NCI-H1048 (cell line): ENCODE measurements around the gene FXYD7.
"Not testable (repeated sequence)": the region's sequence is repeated elsewhere in the genome, so short reads cannot be mapped to it uniquely, and the experiment has no call there.

ENCODE experiments used
- DNase-seq: peaks from one replicate; lab custom pipeline; 2025; lab: John Stamatoyannopoulos, UW

FXYD7 gene

DNA sequence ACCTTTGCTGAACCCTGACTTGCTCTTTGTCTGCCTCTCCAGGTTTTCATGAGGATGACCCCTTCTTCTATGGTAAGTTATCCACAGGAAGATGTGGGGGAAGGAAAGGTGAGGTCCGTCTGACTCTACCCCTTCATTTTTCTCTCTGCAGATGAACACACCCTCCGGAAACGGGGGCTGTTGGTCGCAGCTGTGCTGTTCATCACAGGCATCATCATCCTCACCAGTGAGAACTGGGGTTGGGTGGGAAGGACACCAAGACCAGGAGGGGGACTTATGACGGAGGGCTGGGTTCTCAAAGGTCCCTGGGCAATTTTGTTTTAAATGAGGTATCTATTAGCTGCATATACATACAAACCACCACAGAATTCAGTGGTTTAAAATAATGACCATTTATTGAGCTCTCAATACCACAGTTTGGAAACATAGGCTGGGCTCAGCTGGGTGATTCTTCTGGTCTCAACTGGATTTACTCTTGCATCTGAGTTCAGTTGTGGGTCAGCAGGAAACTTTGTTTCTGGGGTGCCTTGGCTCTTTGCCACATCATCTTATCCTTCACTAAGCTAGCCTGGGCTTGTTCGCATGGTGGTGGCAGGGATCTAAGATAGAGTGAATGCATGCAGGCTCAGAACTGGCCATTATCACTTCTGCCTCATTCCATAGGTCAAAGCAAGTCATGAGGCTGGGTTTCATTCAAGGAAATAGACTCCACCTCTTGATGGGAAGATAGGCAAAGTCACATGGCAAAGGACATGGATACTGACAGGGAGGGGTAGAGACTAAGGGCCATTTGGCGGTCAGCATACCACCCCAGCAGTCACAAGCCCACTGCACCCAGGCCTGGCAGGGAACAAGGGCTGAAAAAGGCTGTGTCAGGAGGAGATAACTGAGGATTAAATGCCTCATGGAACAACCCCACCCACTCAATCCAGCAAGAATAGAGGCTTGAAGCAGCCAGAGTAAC, 23.3 kb downstream of the FXYD7 start:
- no peak for DNase-seq

DNA sequence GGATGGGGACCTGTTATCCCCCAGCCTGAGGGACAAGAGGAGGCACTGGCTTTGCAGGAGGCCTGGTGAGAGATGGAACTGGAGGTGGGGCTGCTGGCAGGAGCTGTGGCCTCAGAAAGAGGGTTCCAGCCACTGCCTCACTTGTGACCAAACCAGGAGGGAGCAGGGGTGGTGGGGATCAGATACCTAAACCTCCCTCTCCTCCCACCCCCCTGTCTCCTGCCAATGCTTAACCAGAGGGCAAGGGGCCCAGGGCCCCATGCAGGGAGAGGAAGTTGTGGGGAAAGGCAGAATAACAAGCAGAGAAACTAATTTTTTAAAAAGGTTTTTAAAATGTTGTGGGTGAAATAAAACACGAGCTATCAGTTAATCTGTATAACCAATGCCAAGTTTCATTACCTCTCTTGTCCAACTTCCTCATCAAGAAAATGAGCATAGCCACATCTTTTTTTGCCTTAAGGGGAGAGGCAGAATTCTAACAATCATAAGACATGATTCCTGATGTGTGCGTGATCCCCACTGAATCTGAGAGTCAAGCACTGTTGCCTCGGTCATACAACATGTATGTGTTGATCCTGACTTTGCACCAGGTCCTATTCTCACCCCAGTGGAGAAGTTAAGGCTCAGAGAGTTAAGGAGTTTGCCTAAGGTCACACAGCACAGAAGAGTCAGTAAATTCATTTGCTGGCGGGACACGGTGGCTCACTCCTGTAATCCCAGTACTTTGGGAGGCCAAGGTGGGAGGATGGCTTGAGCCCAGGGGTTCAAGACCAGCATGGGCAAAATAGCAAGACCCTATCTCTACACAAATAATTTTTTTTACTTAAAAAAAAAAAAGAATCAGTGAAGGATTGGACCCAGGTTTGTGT, 24.4 kb downstream of the FXYD7 start:
- no peak for DNase-seq

DNA sequence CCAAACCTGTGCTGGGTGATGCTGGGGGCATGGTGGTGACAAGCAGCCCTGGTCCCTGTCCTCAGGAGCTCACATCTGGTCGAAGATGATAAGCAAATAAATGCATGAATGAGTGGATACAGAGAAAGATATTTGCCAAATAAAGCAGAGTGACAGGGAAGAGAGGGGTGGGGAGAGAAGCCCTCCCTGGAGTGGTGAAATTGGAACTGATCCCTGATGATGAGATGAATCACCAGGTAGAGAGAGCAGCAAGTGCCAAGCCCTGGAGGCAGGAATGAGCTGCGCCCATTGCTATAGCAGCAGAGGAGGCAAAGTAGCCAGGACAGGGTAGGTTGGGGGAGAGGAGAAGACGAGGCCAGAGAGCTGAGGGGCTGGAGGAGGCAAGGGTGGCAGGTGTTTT, 25.1 kb downstream of the FXYD7 start:
- DNase-seq, result no peak

DNA sequence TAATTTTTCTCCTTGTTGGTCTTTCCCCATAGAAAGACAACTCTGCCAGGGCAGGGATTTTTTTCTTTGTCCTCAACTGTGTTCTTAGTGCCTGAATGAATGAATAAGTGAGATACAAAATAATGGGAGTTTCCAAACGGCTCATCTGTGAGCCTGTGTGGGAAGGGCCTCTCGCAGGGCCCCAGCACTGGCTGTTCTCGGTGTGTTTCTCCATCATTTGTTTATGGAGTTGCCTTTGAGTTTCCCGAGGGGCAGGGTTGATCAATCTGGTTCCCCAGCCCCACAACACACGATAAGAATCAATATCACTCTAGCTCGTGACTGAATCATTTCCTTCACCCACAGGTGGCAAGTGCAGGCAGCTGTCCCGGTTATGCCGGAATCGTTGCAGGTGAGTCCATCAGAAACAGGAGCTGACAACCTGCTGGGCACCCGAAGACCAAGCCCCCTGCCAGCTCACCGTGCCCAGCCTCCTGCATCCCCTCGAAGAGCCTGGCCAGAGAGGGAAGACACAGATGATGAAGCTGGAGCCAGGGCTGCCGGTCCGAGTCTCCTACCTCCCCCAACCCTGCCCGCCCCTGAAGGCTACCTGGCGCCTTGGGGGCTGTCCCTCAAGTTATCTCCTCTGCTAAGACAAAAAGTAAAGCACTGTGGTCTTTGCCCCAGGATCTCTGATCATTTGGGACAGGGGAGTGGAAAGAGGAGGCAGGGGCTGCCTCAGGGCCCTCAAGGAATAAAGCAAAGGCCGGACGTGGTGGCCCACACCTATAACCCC, 26.4 kb downstream of the FXYD7 start:
- DNase-seq, result no peak

- DNase-seq, result no peak
Measured at GRCh38 chr19:35170359-35171061, 27.5 kb downstream of the FXYD7 start.

- no peak for DNase-seq
Measured at GRCh38 chr19:35171730-35172129, 28.7 kb downstream of the FXYD7 start.

DNA sequence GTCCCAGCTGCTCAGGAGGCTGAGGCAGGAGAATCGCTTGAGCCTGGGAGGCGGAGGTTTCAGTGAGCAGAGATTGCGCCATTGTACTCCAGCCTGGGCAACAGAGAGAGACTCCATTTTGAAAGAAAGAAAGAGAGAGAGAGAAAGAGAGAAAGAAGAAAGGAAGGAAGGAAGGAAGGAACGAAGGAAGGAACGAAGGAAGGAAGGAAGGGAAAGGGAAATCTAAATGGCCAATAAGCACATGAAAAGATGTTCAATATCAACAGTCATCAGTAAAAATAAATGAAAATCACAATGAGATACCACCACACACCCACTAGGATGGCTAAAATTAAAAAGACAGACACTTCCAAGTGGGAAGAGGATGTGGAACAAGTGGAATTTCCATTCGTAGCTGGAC, 31.2 kb downstream of the FXYD7 start:
- no peak for DNase-seq

DNA sequence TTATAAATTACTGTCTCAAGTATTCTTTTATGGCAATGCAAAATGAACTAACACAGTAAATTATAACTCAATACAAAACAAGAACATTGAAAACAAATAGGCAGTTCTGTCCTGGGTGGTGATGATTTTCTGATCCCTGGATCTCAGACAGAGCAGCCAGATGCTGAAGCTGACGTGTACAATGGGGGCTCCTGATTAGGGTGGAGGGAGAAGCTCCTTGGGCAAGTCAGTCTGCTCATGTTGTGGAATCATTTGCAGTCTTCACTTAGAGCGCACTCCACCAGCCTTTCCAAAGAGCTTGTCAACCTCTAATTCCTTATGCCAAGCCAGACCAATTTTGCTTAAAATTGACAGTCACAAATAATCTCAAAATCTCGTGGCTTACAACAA, 33.1 kb downstream of the FXYD7 start:
- DNase-seq, result no peak

- DNase-seq, result no peak
Measured at GRCh38 chr19:35177377-35178274, 34.6 kb downstream of the FXYD7 start.

GRCh38 chr19:35178701-35179100, 35.6 kb downstream of the FXYD7 start:
- no peak for DNase-seq

- no peak for DNase-seq
Measured at GRCh38 chr19:35179830-35180229, 36.8 kb downstream of the FXYD7 start.

DNA sequence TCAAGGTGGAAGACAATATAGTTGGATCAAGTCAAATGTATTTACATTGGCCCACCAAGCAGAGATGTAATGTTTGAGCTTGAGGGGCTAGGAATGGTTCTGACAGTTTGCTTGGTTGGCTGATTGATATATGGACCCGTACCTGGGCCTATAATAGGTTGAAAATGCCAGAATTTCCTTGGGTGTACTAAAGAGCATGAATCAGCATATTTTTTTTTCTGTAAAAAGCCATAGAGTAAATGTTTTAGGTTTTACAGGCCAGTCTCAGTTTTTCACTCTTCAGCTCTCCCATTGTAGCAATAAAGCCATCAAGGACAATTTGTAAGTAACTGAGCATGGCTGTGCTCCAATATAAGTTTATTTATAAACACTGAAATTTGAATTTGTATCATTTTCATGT, 38.3 kb downstream of the FXYD7 start:
- DNase-seq, result no peak

- no peak for DNase-seq
Measured at GRCh38 chr19:35184267-35184666, 41.2 kb downstream of the FXYD7 start.

- DNase-seq, result no peak
Measured at GRCh38 chr19:35184884-35185283, 41.8 kb downstream of the FXYD7 start.

DNA sequence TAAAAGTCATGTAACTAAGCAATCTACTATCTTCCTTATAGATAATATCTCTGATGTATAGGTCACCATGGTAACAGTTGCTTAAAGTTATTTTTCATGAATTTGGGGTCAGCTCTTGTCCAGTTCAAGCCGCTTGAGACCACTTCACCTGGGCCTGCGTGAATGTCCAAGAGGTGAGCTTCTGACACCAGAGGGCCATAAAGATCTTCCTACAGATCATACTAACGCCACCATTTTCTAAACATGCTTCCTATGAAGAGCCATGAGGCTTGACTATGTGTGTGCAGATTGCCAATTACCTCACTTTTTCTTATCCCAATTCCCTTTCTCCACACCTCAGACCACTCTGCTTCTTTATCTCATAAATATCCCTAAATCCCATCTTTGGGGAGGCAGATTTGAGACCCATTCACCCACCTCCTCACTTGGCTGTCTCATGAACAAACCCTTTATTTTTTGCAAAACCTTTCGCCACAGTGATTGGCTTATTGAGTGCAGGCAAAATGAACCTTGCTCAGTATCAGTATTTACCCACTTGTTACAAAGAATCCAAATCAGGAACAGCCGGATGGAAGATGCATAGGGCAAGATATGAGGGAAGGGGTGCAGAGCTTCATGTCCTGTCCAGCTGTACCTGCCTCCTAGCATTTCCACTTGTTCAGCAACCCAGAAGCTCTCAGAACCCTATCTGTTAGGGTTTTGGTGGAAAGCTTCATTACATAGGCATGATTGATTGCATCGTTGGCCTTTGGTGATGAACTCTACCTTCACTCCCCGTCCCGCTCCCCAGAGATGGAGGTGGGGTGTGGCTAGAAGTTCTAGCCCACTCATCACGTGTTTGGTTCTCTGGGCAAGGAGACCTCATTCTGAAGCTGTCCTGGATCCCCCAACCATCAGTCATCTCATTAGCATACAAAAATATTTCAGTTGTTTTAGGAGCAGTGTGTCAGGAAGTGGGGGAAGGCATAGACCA, 51.2 kb downstream of the FXYD7 start:
- DNase-seq, result no peak

GRCh38 chr19:35195830-35196229, 52.8 kb downstream of the FXYD7 start:
- DNase-seq, result no peak

- DNase-seq, result not testable (repeated sequence)
Measured at GRCh38 chr19:35196861-35197260, 53.8 kb downstream of the FXYD7 start.

DNA sequence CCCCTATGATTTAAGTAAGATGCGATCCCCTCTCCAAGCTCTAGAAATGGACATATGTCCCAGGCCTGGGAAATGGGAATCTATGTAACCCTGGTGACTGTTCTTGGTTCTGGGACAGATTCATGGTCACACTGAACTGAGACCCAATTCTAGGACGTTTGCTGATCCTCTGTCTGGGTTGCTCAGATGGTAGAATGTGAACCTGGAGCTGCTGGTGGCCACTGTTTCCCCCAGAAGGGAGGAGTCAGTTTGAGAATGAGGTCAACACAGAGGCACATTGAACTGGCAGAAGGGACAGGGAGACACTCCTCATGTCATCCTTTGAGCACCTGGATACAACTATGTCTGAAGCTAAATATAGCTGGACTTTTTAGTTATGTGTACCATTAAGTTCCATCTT, 56.4 kb downstream of the FXYD7 start:
- no peak for DNase-seq
